Raji (cell line): Measurements from ENCODE around the gene OARD1.
A peak's percentile ranks its signal among the peaks of the same experiment; 100 is the strongest.

Experiments used
- POLR2A ChIP-seq: IDR thresholded peaks from 2 replicates; pipeline ENCODE4 v1.6.1; 2011; ENCODE audit warnings: low read depth, low read length, control low read depth; ENCODE audit not compliant: insufficient read depth

The OARD1 gene

DNA sequence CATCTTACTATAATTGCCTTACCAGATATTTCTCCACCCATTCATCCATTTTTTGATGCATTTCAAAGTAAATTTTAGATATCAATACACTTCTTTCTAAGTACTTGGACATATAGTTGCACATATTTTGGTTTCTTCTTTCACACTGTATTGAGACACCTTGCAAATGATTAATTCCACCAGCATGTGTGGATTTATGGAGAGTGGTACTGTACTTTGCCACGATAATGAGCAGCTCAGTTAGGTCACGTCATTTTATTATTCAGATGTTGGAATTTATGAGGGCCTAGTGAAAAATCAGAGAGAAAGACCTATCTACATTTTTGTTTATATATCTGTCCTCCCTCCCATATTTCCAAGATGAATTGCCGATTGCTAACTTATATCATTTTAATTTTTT lies 5.9 kb upstream of the OARD1 start:
- no peak for TF ChIP-seq POLR2A

DNA sequence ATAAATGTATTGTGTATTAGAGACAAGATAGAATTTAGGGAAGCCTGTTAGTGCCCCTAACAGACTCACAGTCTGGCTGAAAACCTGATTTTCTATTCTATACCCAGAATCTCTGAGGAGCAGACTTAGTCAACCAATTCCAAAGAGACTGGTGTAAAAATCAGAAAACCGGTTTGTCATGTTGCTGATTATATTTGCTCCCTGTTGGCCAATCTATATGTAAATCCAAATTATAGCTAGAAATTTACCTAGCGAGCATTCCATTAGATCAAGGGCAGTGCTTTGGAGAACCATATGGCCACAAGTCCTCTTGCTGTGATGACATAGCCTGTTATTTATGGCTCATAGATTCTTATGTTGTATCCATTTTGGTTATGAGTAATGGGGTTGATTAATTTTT lies 5.4 kb upstream of the OARD1 start:
- no peak for TF ChIP-seq POLR2A

DNA sequence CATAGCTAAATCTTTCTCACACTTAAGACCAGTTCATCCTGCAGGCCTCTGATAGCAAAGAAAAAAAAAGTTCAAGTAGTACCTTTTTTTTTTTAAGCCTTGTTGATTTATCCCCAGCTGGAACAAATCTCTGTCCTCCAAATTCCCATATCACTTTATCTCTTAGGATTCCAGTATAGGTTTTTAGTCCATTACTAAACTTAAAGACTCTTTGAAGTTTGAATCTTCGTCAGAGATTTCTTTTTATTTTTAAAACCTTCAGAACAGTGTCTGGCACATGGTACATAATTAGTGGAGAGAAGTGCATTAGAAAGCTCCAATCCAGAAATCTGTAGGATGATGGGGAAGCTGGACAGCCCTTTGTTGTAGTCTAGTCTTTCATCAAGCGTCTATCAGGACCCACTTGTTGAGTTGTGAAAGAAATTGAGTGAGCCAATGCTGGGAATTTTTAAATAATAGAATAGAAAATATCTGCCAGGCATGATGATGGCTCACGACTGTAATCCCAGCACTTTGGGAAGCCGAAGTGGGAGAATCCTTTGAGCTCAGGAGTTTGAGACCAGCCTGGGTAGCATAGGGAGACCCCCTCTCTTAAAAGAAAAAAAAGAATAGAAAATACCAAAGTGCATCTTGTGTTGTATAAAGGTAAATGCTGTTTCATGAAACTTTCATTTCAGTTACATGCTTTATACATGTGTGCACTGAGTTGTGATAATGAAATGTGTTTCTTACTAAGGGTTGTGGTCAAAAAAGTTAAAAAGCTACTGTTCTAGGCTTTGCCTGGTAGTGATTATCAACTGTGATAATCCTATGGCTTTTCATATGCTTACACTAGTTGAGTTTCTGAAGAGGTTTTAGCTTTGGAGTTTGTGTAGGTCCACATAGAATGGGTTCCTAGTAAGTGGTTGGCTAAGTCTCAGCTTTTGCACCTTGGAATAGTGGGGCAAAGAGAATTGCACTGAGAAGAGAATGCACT lies 3.8 kb upstream of the OARD1 start:
- TF ChIP-seq POLR2A, result no peak

DNA sequence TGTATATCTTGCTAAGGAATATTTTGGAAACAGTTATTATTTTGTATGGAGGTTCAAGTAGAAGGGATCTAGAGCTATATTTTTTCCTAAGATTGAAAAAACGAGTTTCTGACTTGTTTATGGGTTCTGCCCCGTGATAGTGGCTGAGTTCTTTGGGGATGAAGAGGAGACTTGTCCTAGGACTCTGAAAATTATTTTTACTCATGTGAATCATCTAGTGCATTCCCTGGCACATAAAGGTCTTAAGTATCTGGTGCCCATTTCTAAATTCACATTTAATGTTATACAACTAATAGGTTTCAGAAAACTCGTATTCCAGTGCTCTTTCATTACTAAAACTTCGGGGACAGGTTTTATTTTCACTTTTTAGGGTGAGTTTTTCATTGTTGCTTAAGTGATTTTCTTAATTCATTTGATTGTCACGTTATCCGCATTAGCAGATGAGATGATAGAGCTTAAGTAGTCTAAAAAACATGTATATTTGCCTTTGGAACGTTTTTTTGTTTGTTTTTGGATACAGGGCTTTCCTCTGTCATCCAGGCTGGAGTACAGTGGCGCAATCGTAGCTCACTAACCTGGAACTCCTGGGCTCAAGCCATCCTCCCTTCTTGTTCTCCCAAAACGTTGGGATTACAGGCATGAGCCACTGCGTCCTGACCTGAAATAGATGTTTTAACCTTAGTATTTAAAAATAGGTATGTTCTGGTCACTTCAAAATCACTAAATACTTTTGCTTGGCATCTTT lies 2.7 kb upstream of the OARD1 start:
- no peak for TF ChIP-seq POLR2A

DNA sequence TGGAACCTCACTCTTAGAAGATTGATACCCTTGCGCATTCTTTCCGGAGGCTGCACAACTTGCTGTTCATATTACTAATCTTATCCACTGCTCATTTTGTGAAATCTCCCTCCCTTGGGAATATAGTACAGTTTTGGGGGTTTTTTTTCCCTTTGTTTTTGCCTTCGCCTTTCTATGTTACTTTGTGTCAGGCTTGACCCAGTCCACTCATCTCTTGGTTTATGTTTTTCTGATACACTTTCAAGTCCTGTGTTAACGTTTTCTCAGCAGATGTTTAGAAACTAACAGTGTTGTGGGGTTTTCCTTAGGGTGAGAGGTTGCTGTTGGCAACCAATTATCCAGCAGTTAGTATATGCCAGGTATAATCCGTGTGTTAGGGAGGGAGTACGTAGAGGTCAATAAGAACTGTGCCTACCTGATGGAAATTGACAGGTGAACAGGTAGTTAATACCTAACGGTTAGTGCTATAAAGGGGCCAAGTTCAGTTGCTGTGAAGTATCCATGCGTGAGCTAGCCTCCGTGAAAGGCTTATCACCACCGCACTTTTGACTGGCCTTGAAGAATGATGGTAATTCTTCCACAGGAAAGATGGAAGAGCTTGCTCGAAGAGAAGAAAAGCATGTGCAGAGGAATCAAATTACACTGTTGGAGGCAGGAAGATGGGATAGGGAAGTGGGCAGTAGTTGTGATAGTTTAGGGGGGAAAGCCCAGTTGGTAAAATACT lies 2.0 kb upstream of the OARD1 start:
- no peak for TF ChIP-seq POLR2A

DNA sequence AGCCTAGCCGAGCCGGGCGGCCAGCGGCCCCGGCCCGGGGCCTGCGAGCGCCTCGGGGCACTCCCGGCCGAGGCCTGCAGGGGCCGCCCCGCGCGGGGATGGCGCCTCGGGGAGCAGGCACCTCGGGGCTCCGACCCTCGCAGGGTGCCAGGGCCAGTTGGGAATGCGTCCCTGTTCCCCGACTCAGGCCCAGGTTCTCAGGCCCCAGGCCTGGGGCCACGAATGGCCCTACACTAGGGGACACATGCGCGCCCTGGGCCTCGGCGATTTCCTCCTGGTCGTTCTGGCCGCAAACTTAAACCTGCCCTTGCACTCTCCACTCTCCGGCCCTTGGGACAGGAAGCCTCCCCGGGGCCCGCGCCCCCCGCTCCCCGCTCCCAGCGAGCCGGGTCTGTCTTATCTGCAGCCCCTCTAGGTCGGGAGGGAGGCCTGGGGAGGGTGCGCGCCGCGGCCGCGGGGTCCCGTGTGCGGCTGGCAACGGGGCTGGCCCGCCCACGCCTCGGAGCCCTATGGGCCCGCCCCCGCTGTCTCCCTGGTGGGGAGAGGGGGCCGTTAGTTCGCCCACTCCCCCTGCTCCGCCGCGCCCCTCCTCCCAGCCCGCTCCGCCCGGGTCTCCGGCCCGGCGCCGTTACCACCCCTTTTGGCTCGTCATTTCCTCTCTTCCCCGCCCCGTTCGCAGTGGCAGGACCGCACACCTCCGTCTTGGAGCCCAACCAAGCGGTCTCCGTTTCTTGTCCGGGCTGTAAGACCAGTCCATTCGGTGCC lies 1.2 kb upstream of the OARD1 start:
- peak; percentile 82 for TF ChIP-seq POLR2A

DNA sequence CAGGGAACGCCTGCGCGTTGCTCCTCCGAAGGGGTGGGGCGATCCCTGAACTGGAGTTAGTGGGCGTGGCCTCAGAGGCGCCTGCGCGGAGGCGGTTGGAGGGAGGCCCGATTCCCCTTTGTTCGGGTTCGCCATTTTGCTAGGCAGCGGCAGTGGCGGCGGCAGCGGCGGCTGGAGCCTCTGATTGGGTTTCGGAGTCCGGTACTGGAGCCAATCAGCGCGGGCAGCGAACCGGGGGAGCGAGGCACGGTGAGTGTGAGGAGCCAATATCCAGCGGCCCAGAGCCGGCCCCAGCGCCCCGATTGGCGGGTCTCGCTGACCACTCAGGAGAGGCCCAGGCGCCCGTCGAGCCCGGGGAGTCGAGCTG lies 663 bp upstream of the OARD1 start, which contains the start of gene NFYA:
TSS of gene NFYA (plus strand) at position 139 of the 367 bp plus-strand sequence. CDS start 6,116 bp downstream, outside the sequence.
- TF ChIP-seq POLR2A, result peak; percentile 53

DNA sequence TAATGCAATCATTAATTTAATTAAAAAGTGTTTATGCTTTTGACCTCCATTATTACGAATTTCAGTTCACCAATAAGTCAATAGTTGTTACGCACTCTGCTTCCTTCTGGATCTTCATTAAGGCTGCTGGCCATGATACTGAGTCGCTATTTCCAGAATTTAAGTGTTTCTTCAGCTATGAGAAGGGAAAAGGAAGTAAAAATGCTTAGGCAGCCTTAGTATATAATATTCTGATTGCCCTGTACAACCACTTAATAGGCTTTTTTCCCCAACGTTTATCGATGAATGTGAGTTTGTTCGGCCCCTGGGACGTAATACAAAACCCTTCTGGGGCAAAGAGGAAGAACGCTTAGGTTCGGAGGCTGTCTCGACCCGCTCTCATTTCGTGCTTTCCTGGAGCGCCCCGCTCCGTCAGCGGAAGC lies 644 bp downstream of the OARD1 start:
- no peak for TF ChIP-seq POLR2A

DNA sequence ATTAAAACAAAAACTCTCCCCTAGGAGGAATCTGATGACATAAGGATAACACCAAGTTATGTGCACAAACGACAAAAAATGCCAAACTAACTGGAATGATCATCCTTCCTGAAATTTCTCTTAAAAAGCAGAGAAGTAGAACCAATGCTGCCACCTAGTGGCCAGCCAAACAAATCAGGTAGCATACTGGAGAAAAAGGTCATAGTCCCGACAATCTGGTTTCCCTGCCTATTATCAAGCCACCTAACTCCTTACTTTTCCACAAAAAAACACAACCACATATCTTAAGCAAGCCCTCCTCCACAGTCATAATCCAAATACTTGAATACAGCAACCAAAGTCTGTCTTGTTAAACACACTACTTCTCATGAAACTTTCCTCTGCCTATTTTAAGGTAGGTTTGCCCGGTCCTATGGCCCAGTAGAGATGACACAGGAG lies 5.3 kb downstream of the OARD1 start:
- no peak for TF ChIP-seq POLR2A

DNA sequence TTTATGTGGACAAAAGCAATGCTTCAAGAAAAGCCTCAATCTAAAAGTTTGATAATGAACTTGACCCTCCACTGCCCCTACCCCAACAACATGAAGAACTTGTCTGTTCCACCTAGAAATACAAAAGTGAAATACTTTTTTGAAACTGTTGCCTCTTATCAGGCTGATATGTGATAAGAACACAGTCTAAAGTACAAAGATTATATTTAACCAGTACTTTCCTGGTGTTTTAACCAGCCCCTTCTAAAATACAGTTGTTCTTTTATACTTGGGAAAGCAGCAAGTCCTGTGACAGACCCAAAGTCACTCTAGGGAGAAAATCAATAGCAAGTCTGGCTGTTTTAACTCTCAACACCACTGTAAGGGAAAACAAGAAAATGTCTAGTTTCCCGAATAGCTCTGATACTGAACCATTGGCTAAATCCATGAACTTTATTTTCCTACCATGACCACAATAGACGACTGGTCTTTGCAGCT lies 6.6 kb downstream of the OARD1 start:
- no peak for TF ChIP-seq POLR2A

DNA sequence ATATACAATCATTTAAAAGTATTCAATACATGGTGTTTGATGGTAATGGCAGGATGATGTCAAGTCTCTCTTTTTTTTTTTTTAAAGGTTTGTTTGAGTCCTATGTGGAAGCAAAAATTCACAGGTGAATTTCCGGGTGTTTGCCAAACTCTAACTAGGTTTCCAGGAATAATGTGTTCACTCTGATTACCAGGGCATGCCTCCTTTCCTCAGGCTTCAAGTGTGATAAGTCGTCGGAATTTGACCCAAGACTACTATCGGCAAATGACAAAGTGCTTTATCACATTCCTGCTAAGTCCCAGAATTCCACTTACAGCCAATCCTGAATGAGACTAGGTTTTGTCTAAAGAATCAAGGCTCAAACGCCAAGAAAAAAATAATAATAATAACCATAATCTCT lies 7.3 kb downstream of the OARD1 start:
- no peak for TF ChIP-seq POLR2A

DNA sequence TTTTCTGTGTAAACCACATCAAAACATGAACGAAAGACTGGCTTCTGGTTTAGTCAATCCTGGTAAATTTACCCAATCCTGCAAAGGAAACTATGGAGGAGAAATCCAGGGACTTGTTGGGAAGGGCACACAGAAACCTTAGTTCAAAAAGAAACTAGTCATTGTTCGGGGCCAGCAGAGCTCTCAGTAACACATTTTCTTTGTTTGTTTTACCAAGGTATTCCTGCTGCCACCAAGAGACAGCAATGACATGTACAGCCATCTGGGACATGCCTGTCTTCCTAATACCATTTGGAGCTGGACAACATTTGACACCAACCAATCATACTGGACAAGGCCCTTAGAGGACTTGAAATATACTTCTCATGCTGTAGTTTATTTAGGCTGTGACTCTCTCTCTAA lies 8.3 kb downstream of the OARD1 start:
- no peak for TF ChIP-seq POLR2A

DNA sequence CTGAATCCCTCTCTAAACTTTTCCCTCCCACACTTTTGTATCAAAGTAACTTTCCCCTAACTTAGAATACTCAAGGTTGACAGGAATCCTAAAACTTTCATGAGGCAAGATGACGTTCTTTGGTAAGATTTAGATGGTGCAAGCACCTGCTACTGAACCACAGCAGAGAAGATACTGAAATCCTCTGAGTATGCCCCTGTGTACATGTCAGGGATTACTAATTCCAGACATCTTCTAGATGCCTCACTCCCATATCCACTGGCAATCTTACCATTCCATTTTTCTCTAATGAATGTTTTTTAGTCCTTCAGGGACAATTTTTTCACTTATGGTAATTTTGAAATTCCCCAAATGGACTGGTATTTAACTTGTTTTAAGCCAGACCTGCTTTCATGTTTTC lies 10.1 kb downstream of the OARD1 start:
- TF ChIP-seq POLR2A, result no peak

DNA sequence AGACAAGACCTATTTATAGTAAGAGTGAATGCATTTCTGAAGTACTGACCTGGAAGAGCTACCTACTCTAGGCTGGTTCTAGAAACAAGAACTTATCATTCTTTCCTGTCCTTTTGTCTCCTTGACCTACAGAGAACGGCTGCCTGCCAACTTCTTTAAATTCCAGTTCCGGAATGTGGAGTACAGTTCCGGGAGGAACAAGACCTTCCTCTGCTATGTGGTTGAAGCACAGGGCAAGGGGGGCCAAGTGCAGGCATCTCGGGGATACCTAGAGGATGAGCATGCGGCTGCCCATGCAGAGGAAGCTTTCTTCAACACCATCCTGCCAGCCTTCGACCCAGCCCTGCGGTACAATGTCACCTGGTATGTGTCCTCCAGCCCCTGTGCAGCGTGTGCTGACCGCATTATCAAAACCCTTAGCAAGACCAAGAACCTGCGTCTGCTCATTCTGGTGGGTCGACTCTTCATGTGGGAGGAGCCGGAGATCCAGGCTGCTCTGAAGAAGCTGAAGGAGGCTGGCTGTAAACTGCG lies 10.9 kb downstream of the OARD1 start:
- no peak for TF ChIP-seq POLR2A
